WTC11 (cell line): Measurements from ENCODE around the gene PHLDB1. TPM values are rescaled to one million over a fixed set of nuclear protein-coding genes. Genes with fewer than 3 reads are reported as not detected.

ENCODE experiments used
- ATAC-seq: fragments of 200-7000 bp; cut with Tn5 transposase; 2 replicates; pipeline ENCODE4 v1.10.0; 2021; ENCODE audit warnings: mild to moderate bottlenecking, moderate library complexity
- CTCF ChIA-PET: fragments of 300-600 bp; sonication (Branson Sonifier 250); formaldehyde crosslinking; loops from one replicate; lab custom pipeline; 2021; ENCODE audit warnings: antibody characterized with exemption; lab: Charles Lee
- POLR2A ChIA-PET: fragments of 350-600 bp; sonication (Branson Sonifier 250); formaldehyde crosslinking; loops from one replicate; lab custom pipeline; 2021; ENCODE audit warnings: antibody characterized with exemption; lab: Charles Lee
- DNase-seq: peaks from one replicate; pipeline ENCODE4 v3.0.0; 2021; ENCODE audit warnings: low spot score
- H3K27ac Mint-ChIP-seq: 2 replicates; pipeline ENCODE4 v1.8.0; 2021; ENCODE audit warnings: mixed read lengths
- H3K27me3 Mint-ChIP-seq: 2 replicates; pipeline ENCODE4 v1.8.0; 2021; ENCODE audit warnings: low read depth, mild to moderate bottlenecking, moderate library complexity, mixed read lengths
- H3K36me3 Mint-ChIP-seq: 2 replicates; pipeline ENCODE4 v1.8.0; 2021; ENCODE audit warnings: mixed read lengths
- H3K4me1 Mint-ChIP-seq: 2 replicates; pipeline ENCODE4 v1.8.0; 2022; ENCODE audit warnings: mixed read lengths
- H3K4me3 Mint-ChIP-seq: 2 replicates; pipeline ENCODE4 v1.8.0; 2021; ENCODE audit warnings: mild to moderate bottlenecking, moderate library complexity, mixed read lengths
- H3K9me3 Mint-ChIP-seq: 2 replicates; pipeline ENCODE4 v1.8.0; 2021; ENCODE audit warnings: mixed read lengths
- ESRRA ChIP-seq: sonication (generic); formaldehyde crosslinking; IDR thresholded peaks from 2 replicates; pipeline ENCODE4 v1.8.1; 2022; ENCODE audit warnings: mild to moderate bottlenecking, missing genetic modification reagents, borderline replicate concordance
- FOXP1 ChIP-seq: sonication (generic); formaldehyde crosslinking; IDR thresholded peaks from 2 replicates; pipeline ENCODE4 v1.8.0; 2022; ENCODE audit warnings: missing genetic modification reagents, mild to moderate bottlenecking, moderate library complexity, borderline replicate concordance
- GTF2I ChIP-seq: fragments of 250-450 bp; sonication (Bioruptor Pico); conservative IDR thresholded peaks from 2 replicates; pipeline ENCODE4 v1.4.0; 2021; ENCODE audit warnings: mild to moderate bottlenecking
- NFATC4 ChIP-seq: fragments of 250-450 bp; sonication (Bioruptor Pico); IDR thresholded peaks from 2 replicates; pipeline ENCODE4 v1.9.0; 2021; ENCODE audit warnings: mild to moderate bottlenecking
- NFE2L1 ChIP-seq: sonication (generic); formaldehyde crosslinking; IDR thresholded peaks from 2 replicates; pipeline ENCODE4 v1.8.1; 2023; ENCODE audit warnings: missing genetic modification reagents
- SMAD4 ChIP-seq: sonication (generic); formaldehyde crosslinking; IDR thresholded peaks from 2 replicates; pipeline ENCODE4 v1.8.0; 2022; ENCODE audit warnings: mild to moderate bottlenecking, missing genetic modification reagents
- TEAD4 ChIP-seq: sonication (generic); formaldehyde crosslinking; IDR thresholded peaks from 2 replicates; pipeline ENCODE4 v1.8.0; 2022; ENCODE audit warnings: mild to moderate bottlenecking, missing genetic modification reagents
- ZBTB21 ChIP-seq: sonication (generic); formaldehyde crosslinking; IDR thresholded peaks from 2 replicates; pipeline ENCODE4 v1.8.1; 2023; ENCODE audit warnings: mild to moderate bottlenecking, missing genetic modification reagents, borderline replicate concordance
- ZNF121 ChIP-seq: sonication (generic); formaldehyde crosslinking; IDR thresholded peaks from 2 replicates; pipeline ENCODE4 v1.8.0; 2023; ENCODE audit warnings: missing genetic modification reagents
- ZNF232 ChIP-seq: sonication (generic); formaldehyde crosslinking; IDR thresholded peaks from 2 replicates; pipeline ENCODE4 v1.8.0; 2022; ENCODE audit warnings: mild to moderate bottlenecking, missing genetic modification reagents
- ZNF263 ChIP-seq: sonication (generic); formaldehyde crosslinking; IDR thresholded peaks from 2 replicates; pipeline ENCODE4 v1.8.1; 2022; ENCODE audit warnings: low read depth, mild to moderate bottlenecking, moderate library complexity, missing genetic modification reagents
- ZNF423 ChIP-seq: fragments of 250-450 bp; sonication (Bioruptor Pico); IDR thresholded peaks from 2 replicates; pipeline ENCODE4 v2.1.2; 2022; ENCODE audit warnings: mild to moderate bottlenecking, moderate library complexity
- total RNA-seq: library from RNA; stranded (reverse); gene quantifications from 3 replicates; pipeline ENCODE4 v1.2.3, GENCODE V29; 2021
- TF ChIP-seq, protein P1 (sequence below): sonication (generic); formaldehyde crosslinking; IDR thresholded peaks from 2 replicates; pipeline ENCODE4 v1.8.0; 2023; ENCODE audit warnings: missing genetic modification reagents, mild to moderate bottlenecking, borderline replicate concordance
- TF ChIP-seq, protein P2 (sequence below): sonication (generic); formaldehyde crosslinking; IDR thresholded peaks from 2 replicates; pipeline ENCODE4 v1.8.0; 2023; ENCODE audit warnings: missing genetic modification reagents
- TF ChIP-seq, protein P3 (sequence below): sonication (generic); formaldehyde crosslinking; IDR thresholded peaks from 2 replicates; pipeline ENCODE4 v1.8.1; 2023; ENCODE audit warnings: mild to moderate bottlenecking, missing genetic modification reagents, borderline replicate concordance
- TF ChIP-seq, protein P4 (sequence below): sonication (generic); formaldehyde crosslinking; IDR thresholded peaks from 2 replicates; pipeline ENCODE4 v1.8.1; 2022; ENCODE audit warnings: mild to moderate bottlenecking, moderate library complexity, missing genetic modification reagents
- TF ChIP-seq, protein P5 (sequence below): sonication (generic); formaldehyde crosslinking; IDR thresholded peaks from 2 replicates; pipeline ENCODE4 v1.8.0; 2023; ENCODE audit warnings: mild to moderate bottlenecking, missing genetic modification reagents

PHLDB1 gene
- total RNA-seq, 1 experiment from 2014 or later = 83.1 TPM

DNA sequence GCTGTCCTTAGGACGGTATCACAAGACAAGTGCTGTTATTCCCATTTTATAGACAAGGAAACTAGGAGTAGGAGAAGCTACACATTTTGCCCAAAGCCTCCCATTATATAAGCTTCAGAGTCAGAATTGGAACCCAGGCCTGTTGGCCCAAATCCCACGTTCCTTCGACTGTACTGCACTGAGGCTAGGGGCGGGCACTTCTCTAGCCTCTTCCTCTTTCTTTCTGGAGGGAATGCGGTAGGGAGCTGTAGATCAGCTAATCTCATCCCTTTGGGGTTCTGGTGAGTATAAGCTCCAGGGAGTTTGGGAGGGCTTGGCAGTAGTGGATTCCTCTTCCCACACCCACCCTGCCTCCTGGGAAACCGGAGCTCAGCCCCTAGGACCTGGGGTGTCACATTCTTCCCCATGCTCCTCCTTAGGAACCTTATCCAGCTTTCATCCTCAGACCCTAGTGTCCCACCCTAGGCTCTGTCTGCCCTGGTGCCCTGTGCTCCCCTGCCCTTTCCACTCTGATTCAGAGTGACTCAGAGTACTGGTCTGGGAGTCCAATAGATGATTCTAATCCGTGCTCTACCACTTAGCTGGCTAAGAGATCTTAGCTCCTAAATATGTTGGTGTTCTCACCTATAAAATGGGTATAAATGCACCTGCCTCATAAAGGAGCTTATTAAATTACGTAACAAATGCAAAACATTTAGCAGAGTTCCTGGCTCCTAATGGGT lies 29.3 kb downstream of the PHLDB1 start:
- H3K27ac Mint-ChIP-seq = no peak overlapping the region
- DNase-seq = no peak
- POLR2A ChIA-PET = interaction anchor here (2.3 kb wide), 1 partner anchor 64 kb away, joined by 8 read pairs; the partner anchor contains the start of gene ARCN1
- H3K4me3 Mint-ChIP-seq = no peak overlapping the region
- CTCF ChIA-PET = interaction anchor here (2.2 to 7.9 kb wide), 7 partner anchors 12 to 53 kb away, joined by 12 to 127 read pairs (median 39); partner anchors contain the start of gene PHLDB1
- TF ChIP-seq TEAD4 = no peak
- TF ChIP-seq, all 79 proteins: peak for 0
- ATAC-seq = no peak
- Mint-ChIP-seq H3K9me3 (no peaks in the 10 kb centered on the region), H3K4me1 (peaks cover 29% of the 10 kb centered on the region), H3K27me3 (no peaks in the 10 kb centered on the region), H3K36me3 (peaks cover 23% of the 10 kb centered on the region; the same call in 1 of the 2 replicates)

DNA sequence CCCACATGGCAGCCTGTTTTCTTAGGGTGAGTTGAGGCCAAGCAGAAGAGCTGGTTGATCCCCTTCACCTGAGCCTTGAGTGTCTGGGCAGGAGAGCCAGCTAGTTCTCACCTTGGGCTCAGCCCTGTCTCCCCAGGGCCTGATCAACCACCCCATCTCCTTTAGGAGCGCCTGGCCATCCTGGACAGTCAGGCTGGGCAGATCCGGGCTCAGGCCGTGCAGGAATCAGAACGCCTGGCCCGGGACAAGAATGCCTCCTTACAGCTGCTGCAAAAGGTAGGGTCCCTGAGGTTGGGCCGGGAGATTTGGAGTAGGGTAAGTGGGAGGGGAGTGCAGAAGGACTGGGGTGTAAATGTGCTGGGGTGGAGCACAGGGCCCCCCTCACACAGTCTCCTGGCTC lies 31.3 kb downstream of the PHLDB1 start:
- ATAC-seq (no peak), DNase-seq (no peak)
- H3K4me1 Mint-ChIP-seq = peaks cover 24% of the 10 kb centered on the region
- no peak overlapping the region for H3K4me3 Mint-ChIP-seq
- ChIA-PET POLR2A (interaction anchor here (0.7 kb wide), 1 partner anchor 20 kb away, joined by 3 read pairs; no protein-coding TSS in a partner anchor), CTCF (interaction anchor here (2.1 to 7.9 kb wide), 2 partner anchors 20 to 44 kb away, joined by 12 to 78 read pairs; no protein-coding TSS in a partner anchor)
- H3K27me3 Mint-ChIP-seq = no peaks in the 10 kb centered on the region
- H3K9me3 Mint-ChIP-seq = no peaks in the 10 kb centered on the region
- TF ChIP-seq, protein P1, sequence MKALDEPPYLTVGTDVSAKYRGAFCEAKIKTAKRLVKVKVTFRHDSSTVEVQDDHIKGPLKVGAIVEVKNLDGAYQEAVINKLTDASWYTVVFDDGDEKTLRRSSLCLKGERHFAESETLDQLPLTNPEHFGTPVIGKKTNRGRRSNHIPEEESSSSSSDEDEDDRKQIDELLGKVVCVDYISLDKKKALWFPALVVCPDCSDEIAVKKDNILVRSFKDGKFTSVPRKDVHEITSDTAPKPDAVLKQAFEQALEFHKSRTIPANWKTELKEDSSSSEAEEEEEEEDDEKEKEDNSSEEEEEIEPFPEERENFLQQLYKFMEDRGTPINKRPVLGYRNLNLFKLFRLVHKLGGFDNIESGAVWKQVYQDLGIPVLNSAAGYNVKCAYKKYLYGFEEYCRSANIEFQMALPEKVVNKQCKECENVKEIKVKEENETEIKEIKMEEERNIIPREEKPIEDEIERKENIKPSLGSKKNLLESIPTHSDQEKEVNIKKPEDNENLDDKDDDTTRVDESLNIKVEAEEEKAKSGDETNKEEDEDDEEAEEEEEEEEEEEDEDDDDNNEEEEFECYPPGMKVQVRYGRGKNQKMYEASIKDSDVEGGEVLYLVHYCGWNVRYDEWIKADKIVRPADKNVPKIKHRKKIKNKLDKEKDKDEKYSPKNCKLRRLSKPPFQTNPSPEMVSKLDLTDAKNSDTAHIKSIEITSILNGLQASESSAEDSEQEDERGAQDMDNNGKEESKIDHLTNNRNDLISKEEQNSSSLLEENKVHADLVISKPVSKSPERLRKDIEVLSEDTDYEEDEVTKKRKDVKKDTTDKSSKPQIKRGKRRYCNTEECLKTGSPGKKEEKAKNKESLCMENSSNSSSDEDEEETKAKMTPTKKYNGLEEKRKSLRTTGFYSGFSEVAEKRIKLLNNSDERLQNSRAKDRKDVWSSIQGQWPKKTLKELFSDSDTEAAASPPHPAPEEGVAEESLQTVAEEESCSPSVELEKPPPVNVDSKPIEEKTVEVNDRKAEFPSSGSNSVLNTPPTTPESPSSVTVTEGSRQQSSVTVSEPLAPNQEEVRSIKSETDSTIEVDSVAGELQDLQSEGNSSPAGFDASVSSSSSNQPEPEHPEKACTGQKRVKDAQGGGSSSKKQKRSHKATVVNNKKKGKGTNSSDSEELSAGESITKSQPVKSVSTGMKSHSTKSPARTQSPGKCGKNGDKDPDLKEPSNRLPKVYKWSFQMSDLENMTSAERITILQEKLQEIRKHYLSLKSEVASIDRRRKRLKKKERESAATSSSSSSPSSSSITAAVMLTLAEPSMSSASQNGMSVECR (CRISPR knock-in tag) = no peak
- TF ChIP-seq ESRRA = no peak
- TF ChIP-seq FOXP1 (CRISPR knock-in tag) = no peak
- no peak for TF ChIP-seq NFE2L1 (CRISPR knock-in tag)
- TF ChIP-seq, protein P2, sequence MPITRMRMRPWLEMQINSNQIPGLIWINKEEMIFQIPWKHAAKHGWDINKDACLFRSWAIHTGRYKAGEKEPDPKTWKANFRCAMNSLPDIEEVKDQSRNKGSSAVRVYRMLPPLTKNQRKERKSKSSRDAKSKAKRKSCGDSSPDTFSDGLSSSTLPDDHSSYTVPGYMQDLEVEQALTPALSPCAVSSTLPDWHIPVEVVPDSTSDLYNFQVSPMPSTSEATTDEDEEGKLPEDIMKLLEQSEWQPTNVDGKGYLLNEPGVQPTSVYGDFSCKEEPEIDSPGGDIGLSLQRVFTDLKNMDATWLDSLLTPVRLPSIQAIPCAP (CRISPR knock-in tag) = no peak
- TF ChIP-seq, protein P3, sequence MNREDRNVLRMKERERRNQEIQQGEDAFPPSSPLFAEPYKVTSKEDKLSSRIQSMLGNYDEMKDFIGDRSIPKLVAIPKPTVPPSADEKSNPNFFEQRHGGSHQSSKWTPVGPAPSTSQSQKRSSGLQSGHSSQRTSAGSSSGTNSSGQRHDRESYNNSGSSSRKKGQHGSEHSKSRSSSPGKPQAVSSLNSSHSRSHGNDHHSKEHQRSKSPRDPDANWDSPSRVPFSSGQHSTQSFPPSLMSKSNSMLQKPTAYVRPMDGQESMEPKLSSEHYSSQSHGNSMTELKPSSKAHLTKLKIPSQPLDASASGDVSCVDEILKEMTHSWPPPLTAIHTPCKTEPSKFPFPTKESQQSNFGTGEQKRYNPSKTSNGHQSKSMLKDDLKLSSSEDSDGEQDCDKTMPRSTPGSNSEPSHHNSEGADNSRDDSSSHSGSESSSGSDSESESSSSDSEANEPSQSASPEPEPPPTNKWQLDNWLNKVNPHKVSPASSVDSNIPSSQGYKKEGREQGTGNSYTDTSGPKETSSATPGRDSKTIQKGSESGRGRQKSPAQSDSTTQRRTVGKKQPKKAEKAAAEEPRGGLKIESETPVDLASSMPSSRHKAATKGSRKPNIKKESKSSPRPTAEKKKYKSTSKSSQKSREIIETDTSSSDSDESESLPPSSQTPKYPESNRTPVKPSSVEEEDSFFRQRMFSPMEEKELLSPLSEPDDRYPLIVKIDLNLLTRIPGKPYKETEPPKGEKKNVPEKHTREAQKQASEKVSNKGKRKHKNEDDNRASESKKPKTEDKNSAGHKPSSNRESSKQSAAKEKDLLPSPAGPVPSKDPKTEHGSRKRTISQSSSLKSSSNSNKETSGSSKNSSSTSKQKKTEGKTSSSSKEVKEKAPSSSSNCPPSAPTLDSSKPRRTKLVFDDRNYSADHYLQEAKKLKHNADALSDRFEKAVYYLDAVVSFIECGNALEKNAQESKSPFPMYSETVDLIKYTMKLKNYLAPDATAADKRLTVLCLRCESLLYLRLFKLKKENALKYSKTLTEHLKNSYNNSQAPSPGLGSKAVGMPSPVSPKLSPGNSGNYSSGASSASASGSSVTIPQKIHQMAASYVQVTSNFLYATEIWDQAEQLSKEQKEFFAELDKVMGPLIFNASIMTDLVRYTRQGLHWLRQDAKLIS (CRISPR knock-in tag) = no peak
- TF ChIP-seq GTF2I = no peak
- TF ChIP-seq ZNF263 (CRISPR knock-in tag) = no peak
- no peak for TF ChIP-seq ZNF121 (CRISPR knock-in tag)
- TF ChIP-seq, protein P4, sequence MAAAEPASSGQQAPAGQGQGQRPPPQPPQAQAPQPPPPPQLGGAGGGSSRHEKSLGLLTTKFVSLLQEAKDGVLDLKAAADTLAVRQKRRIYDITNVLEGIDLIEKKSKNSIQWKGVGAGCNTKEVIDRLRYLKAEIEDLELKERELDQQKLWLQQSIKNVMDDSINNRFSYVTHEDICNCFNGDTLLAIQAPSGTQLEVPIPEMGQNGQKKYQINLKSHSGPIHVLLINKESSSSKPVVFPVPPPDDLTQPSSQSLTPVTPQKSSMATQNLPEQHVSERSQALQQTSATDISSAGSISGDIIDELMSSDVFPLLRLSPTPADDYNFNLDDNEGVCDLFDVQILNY (CRISPR knock-in tag) = no peak
- TF ChIP-seq ZNF232 = no peak
- TF ChIP-seq NFATC4 (CRISPR knock-in tag) = no peak
- no peak for TF ChIP-seq ZBTB21 (CRISPR knock-in tag)
- no peak for TF ChIP-seq ZNF423 (CRISPR knock-in tag)
- TF ChIP-seq, protein P5, sequence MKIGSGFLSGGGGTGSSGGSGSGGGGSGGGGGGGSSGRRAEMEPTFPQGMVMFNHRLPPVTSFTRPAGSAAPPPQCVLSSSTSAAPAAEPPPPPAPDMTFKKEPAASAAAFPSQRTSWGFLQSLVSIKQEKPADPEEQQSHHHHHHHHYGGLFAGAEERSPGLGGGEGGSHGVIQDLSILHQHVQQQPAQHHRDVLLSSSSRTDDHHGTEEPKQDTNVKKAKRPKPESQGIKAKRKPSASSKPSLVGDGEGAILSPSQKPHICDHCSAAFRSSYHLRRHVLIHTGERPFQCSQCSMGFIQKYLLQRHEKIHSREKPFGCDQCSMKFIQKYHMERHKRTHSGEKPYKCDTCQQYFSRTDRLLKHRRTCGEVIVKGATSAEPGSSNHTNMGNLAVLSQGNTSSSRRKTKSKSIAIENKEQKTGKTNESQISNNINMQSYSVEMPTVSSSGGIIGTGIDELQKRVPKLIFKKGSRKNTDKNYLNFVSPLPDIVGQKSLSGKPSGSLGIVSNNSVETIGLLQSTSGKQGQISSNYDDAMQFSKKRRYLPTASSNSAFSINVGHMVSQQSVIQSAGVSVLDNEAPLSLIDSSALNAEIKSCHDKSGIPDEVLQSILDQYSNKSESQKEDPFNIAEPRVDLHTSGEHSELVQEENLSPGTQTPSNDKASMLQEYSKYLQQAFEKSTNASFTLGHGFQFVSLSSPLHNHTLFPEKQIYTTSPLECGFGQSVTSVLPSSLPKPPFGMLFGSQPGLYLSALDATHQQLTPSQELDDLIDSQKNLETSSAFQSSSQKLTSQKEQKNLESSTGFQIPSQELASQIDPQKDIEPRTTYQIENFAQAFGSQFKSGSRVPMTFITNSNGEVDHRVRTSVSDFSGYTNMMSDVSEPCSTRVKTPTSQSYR = no peak
- no peak for TF ChIP-seq SMAD4 (CRISPR knock-in tag)
- H3K36me3 Mint-ChIP-seq = peaks cover 25% of the 10 kb centered on the region; the same call in 1 of the 2 replicates
- H3K27ac Mint-ChIP-seq = no peak overlapping the region
